OCI-LY3 (cell line): ENCODE measurements around the gene GALK2.
A peak's percentile ranks its signal among the peaks of the same experiment; 100 is the strongest.

Experiments
- H2AFZ ChIP-seq: fragments of 200-600, 300-600 bp; shearing (Covaris generic); 2 replicates; pipeline ENCODE4 v1.6.0; 2014; ENCODE audit warnings: antibody characterized with exemption, low read depth, low read length
- H3K27ac ChIP-seq: fragments of 200-600, 300-600 bp; sonication (generic); 2 replicates; pipeline ENCODE4 v1.5.1; 2014; ENCODE audit warnings: mild to moderate bottlenecking, low read length, moderate library complexity, mixed read lengths
- H3K27me3 ChIP-seq: fragments of 200-600, 300-600 bp; sonication (generic); 2 replicates; pipeline ENCODE4 v1.6.1; 2014; ENCODE audit warnings: low read depth, low read length, mixed read lengths
- H3K36me3 ChIP-seq: fragments of 200-600, 300-600 bp; sonication (generic); replicated peaks from 2 replicates; pipeline ENCODE3; 2014; ENCODE audit warnings: low read depth, low read length, mixed read lengths
- H3K4me1 ChIP-seq: fragments of 300-600, 200-600 bp; sonication (generic); 2 replicates; pipeline ENCODE4 v1.6.1; 2014; ENCODE audit warnings: low read length, mixed read lengths
- H3K4me2 ChIP-seq: fragments of 200-600, 300-600 bp; sonication (generic); 2 replicates; pipeline ENCODE4 v1.6.1; 2014; ENCODE audit warnings: low read length, mixed read lengths
- H3K4me3 ChIP-seq: fragments of 300-600, 200-600 bp; sonication (generic); 2 replicates; pipeline ENCODE4 v1.5.1; 2014; ENCODE audit warnings: antibody characterized with exemption, mild to moderate bottlenecking, low read length, moderate library complexity
- H3K79me2 ChIP-seq: fragments of 300-600, 200-600 bp; shearing (Covaris generic); 2 replicates; pipeline ENCODE4 v1.6.1; 2014; ENCODE audit warnings: mild to moderate bottlenecking, low read length, mixed read lengths
- H3K9ac ChIP-seq: fragments of 300-600, 200-600 bp; shearing (Covaris generic); 2 replicates; pipeline ENCODE4 v1.6.0; 2014; ENCODE audit warnings: mild to moderate bottlenecking, low read length, moderate library complexity
- H3K9me3 ChIP-seq: fragments of 200-600, 300-600 bp; shearing (Covaris generic); 2 replicates; pipeline ENCODE4 v1.6.1; 2014; ENCODE audit warnings: low read length, mixed read lengths; ENCODE audit not compliant: insufficient read depth
- H4K20me1 ChIP-seq: fragments of 200-600, 300-600 bp; sonication (generic); 2 replicates; pipeline ENCODE4 v1.6.1; 2016; ENCODE audit warnings: low read length, mixed read lengths; ENCODE audit not compliant: insufficient read depth
- EZH2phosphoT487 ChIP-seq: fragments of 200-600 bp; shearing (Covaris generic); IDR thresholded peaks from 2 replicates; pipeline ENCODE4 v1.6.1; 2018; ENCODE audit warnings: antibody characterized with exemption, mixed run types, low read depth
- TF ChIP-seq, protein P1 (sequence below): fragments of 200-600, 300-600 bp; sonication (generic); IDR thresholded peaks from 2 replicates; pipeline ENCODE4 v1.5.1; 2014; ENCODE audit warnings: antibody characterized with exemption, low read length, low read depth

GALK2 gene

DNA sequence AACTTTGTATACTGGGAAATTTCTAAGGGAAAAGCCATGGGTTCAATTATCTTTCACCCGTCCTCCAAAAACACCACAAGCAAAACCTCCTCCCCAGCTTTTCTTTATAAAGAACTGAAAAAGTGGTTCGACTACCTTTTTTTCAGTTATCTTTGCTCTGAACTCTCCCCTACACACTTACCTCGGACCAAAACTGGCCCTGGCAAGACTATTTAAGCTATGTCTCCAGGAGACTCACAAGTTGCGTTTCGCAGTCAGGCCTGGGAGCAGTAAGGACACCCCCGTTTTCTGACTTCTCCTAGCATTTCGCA, 15.3 kb upstream of the GALK2 start:
- Histone ChIP-seq H3K27me3 (no peaks in the 10 kb centered on the region), H3K36me3 (peaks cover 8% of the 10 kb centered on the region), H3K79me2 (peaks cover 65% of the 10 kb centered on the region), H2AFZ (no peak overlapping the region), H3K4me1 (peaks cover 22% of the 10 kb centered on the region), H3K4me3 (peak overlapping the region; percentile 82), H3K9me3 (no peaks in the 10 kb centered on the region), H3K9ac (peak overlapping the region; percentile 86), H3K27ac (peak overlapping the region; percentile 62), H4K20me1 (peaks cover 19% of the 10 kb centered on the region), H3K4me2 (peak overlapping the region; percentile 76)
- TF ChIP-seq, protein P1, sequence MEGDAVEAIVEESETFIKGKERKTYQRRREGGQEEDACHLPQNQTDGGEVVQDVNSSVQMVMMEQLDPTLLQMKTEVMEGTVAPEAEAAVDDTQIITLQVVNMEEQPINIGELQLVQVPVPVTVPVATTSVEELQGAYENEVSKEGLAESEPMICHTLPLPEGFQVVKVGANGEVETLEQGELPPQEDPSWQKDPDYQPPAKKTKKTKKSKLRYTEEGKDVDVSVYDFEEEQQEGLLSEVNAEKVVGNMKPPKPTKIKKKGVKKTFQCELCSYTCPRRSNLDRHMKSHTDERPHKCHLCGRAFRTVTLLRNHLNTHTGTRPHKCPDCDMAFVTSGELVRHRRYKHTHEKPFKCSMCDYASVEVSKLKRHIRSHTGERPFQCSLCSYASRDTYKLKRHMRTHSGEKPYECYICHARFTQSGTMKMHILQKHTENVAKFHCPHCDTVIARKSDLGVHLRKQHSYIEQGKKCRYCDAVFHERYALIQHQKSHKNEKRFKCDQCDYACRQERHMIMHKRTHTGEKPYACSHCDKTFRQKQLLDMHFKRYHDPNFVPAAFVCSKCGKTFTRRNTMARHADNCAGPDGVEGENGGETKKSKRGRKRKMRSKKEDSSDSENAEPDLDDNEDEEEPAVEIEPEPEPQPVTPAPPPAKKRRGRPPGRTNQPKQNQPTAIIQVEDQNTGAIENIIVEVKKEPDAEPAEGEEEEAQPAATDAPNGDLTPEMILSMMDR = no peak
- TF ChIP-seq EZH2phosphoT487 = no peak

DNA sequence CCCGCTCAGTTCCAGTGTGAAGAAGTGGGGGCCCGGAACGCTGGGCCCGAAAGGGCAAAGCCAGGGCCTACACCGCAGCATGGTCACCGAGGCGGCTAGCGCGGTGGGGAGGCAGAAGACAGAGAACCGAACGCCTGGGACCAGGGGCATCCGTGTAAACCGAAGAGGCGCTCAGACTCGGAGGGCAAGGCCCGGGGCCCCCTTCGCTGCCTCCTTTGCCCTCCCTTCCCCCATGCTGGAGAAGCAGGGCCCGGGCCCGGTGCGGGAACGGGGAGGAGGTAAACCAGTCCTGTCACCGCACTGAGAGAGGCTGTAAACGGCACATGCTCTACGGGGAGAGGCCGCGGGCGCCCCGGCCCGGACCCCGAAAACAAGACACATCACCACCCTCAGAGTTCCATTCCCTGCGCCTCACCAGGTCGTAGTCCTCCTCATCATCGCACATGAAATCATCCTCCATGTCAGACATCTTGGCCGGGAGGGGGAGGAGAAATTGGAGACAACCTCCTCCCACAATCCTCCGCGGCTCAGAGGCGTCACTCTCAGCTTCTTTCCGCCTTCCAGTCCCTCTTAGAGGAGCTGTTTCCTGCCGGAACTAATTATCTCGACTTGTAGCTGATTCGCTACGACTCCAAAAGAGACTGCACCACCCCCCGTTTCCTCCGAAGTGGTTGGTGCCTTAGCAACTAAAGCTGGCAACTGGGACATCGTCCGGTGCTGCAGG, 14.8 kb upstream of the GALK2 start, which contains the start of gene COPS2:
Gene COPS2 (minus strand): TSS at position 490 of the 724 bp plus-strand sequence. CDS start 21 bp downstream, at position 469.
- H2AFZ ChIP-seq = peak within 1 kb of the TSS; percentile 77
- H3K9ac ChIP-seq = peak within 1 kb of the TSS; percentile 86
- no peaks in the 10 kb centered on the region for H3K27me3 ChIP-seq
- H3K36me3 ChIP-seq = peaks cover 8% of the 10 kb centered on the region
- H3K4me2 ChIP-seq = peak within 1 kb of the TSS; percentile 98
- peaks cover 17% of the 10 kb centered on the region for H4K20me1 ChIP-seq
- peaks cover 60% of the 10 kb centered on the region for H3K79me2 ChIP-seq
- TF ChIP-seq EZH2phosphoT487 = no peak
- no peaks in the 10 kb centered on the region for H3K9me3 ChIP-seq
- H3K27ac ChIP-seq = peak within 1 kb of the TSS; percentile 62
- peaks cover 22% of the 10 kb centered on the region for H3K4me1 ChIP-seq
- H3K4me3 ChIP-seq = peak within 1 kb of the TSS; percentile 82

DNA sequence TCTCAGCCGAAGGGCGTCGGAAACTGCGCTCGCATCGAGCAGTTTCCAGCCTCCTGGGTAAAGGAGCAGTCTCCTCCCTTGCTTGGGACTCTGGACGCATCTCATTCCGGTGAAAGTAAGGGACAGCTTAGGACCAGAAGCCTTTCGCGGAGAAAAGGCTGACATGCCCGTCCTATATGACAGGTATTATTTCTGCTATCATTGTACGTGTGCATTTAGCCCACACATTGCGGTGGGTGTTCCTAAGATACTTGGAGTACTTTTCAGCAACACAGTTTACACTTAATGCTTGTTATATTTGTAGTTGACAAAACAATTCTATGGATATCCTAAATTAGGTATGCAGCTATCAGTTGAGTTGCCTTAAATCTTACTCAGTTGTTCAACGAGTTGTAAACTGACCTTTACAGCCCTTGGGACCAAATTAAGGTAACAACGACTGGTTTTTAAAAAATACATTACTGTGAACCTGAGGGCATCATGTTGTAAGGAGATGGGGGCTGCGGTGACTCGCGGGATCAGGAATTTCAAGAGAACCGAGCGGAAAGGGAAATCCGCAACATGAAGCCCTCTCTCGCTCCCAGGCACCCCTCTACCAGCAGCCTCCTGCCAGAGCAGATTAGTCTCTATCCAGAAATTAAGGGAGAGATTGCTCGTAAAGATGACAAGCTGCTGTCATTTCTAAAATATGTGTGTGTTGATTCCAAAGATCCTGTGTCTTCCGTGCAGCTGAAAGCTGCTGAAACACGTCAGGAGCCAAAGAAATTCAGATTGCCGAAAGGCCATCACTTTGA, 14.0 kb upstream of the GALK2 start:
- 0 out of 2 replicates have a peak overlapping the region, but pooled peaks have one; percentile 13 for H3K27ac ChIP-seq
- TF ChIP-seq EZH2phosphoT487 = no peak
- TF ChIP-seq, protein P1 = no peak
- H3K79me2 ChIP-seq = peaks cover 53% of the 10 kb centered on the region
- H2AFZ ChIP-seq = peak overlapping the region; percentile 77
- H3K4me1 ChIP-seq = peaks cover 22% of the 10 kb centered on the region
- no peaks in the 10 kb centered on the region for H3K9me3 ChIP-seq
- no peaks in the 10 kb centered on the region for H3K27me3 ChIP-seq
- peaks cover 8% of the 10 kb centered on the region for H3K36me3 ChIP-seq
- H3K4me2 ChIP-seq = peak overlapping the region; percentile 98
- H3K4me3 ChIP-seq = peak overlapping the region; percentile 82
- peaks cover 14% of the 10 kb centered on the region for H4K20me1 ChIP-seq
- peak overlapping the region; percentile 66 for H3K9ac ChIP-seq

DNA sequence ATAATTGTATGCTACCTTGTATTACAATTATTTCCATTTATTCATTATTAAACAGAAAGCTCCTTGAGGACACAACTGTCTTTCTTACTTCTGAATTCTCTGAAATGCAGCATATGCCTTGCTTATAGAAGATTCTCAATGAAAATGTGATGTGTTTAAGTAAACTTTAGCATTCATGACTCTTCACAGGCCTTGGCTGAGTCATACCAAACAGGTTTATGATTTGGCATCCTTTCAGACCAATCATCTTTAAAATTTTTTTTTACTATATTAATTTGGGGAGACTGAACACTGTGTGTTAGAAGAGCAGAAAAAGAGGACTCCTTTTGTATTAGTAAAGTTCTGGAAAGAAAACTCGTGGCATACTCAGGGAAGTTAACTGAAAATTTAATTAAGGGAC, 6.4 kb upstream of the GALK2 start:
- Histone ChIP-seq H3K27ac (no peak overlapping the region), H3K4me2 (no peak overlapping the region), H3K4me1 (no peaks in the 10 kb centered on the region), H3K9ac (no peak overlapping the region), H2AFZ (no peak overlapping the region), H3K9me3 (no peaks in the 10 kb centered on the region), H4K20me1 (no peaks in the 10 kb centered on the region), H3K27me3 (no peaks in the 10 kb centered on the region), H3K79me2 (no peaks in the 10 kb centered on the region), H3K4me3 (no peak overlapping the region), H3K36me3 (no peaks in the 10 kb centered on the region)
- TF ChIP-seq, protein P1 = no peak
- no peak for TF ChIP-seq EZH2phosphoT487
